ENCODE data around the gene SLC24A4. TPM values are rescaled to one million over a fixed set of nuclear protein-coding genes. Genes with fewer than 3 reads are reported as not detected.

The SLC24A4 gene
- total RNA-seq, 6 donors from 2014 or later = 0.49 to 5.7 (median 2.0) TPM

GRCh38 chr14:92383805-92384204, 60.8 kb downstream of the SLC24A4 start:
- DNase-seq (no peak), ATAC-seq (ENCODE audit: low FRiP score in 2 of 2) (no peak)
- no peaks in the 10 kb centered on the region for H3K4me1 ChIP-seq
- no peaks in the 10 kb centered on the region for H3K27me3 ChIP-seq
- TF ChIP-seq POLR2A (IDR thresholded peaks at IDR 0.05) = no peak
- TF ChIP-seq CTCF (IDR thresholded peaks at IDR 0.05) = no peak
- no peak for TF ChIP-seq POLR2AphosphoS5 (IDR thresholded peaks at IDR 0.05)
- TF ChIP-seq EP300 (IDR thresholded peaks at IDR 0.05) = no peak
- WGBS, 2 donors = 83 to 84% methylated on average over 12 of the region's 12 CpGs
- no peaks in the 10 kb centered on the region for H3K9me3 ChIP-seq
- H3K4me3 ChIP-seq = no peak overlapping the region
- no peaks in the 10 kb centered on the region for H3K36me3 ChIP-seq
- H3K27ac ChIP-seq = no peak overlapping the region

GRCh38 chr14:92384461-92385133, 61.6 kb downstream of the SLC24A4 start:
- Histone ChIP-seq H3K4me3 (no peak overlapping the region), H3K36me3 (no peaks in the 10 kb centered on the region), H3K9me3 (no peaks in the 10 kb centered on the region), H3K4me1 (peaks cover 0 to 4% (median 0%) of the 10 kb centered on the region in 4 donors), H3K27ac (no peak overlapping the region), H3K27me3 (no peaks in the 10 kb centered on the region)
- TF ChIP-seq CTCF (IDR thresholded peaks at IDR 0.05) (no peak), POLR2A (IDR thresholded peaks at IDR 0.05) (no peak), POLR2AphosphoS5 (IDR thresholded peaks at IDR 0.05) (no peak), EP300 (IDR thresholded peaks at IDR 0.05) (no peak)
- no peak for DNase-seq
- no peak for ATAC-seq (ENCODE audit: low FRiP score in 2 of 2)
- WGBS, 2 donors = 88 to 96% methylated on average over 5 of the region's 5 CpGs

GRCh38 chr14:92385561-92385960, 62.6 kb downstream of the SLC24A4 start:
- WGBS, 2 donors = 77 to 83% methylated on average over 7 to 11 of the region's 11 CpGs
- H3K36me3 ChIP-seq = no peaks in the 10 kb centered on the region
- peak overlapping the region in 2 of 4 donors; percentile 48 to 80 for H3K27ac ChIP-seq
- H3K27me3 ChIP-seq = no peaks in the 10 kb centered on the region
- H3K4me1 ChIP-seq = peaks cover 0 to 4% (median 0%) of the 10 kb centered on the region in 4 donors
- DNase-seq (no peak), ATAC-seq (ENCODE audit: low FRiP score in 2 of 2) (no peak)
- TF ChIP-seq POLR2A (IDR thresholded peaks at IDR 0.05) (no peak), POLR2AphosphoS5 (IDR thresholded peaks at IDR 0.05) (no peak), CTCF (IDR thresholded peaks at IDR 0.05) (no peak), EP300 (IDR thresholded peaks at IDR 0.05) (no peak)
- H3K4me3 ChIP-seq = no peak overlapping the region
- H3K9me3 ChIP-seq = no peaks in the 10 kb centered on the region

- H3K4me3 ChIP-seq = no peak overlapping the region
- 78 to 92% methylated on average over 5 of the region's 5 CpGs for WGBS, 2 donors
- H3K4me1 ChIP-seq = peaks cover 0 to 4% (median 0%) of the 10 kb centered on the region in 4 donors
- no peaks in the 10 kb centered on the region for H3K36me3 ChIP-seq
- no peak for DNase-seq
- ATAC-seq (ENCODE audit: low FRiP score in 2 of 2) = no peak
- no peaks in the 10 kb centered on the region for H3K9me3 ChIP-seq
- TF ChIP-seq CTCF (IDR thresholded peaks at IDR 0.05) (no peak), POLR2A (IDR thresholded peaks at IDR 0.05) (no peak), POLR2AphosphoS5 (IDR thresholded peaks at IDR 0.05) (no peak), EP300 (IDR thresholded peaks at IDR 0.05) (no peak)
- H3K27me3 ChIP-seq = no peaks in the 10 kb centered on the region
- H3K27ac ChIP-seq = peak overlapping the region; percentile 21 to 80 (median 48)
Measured at GRCh38 chr14:92386165-92386564, 63.2 kb downstream of the SLC24A4 start.

GRCh38 chr14:92386637-92387036, 63.7 kb downstream of the SLC24A4 start:
- Histone ChIP-seq H3K27me3 (no peaks in the 10 kb centered on the region), H3K9me3 (no peaks in the 10 kb centered on the region), H3K27ac (peak overlapping the region; percentile 27 to 80 (median 50)), H3K36me3 (no peaks in the 10 kb centered on the region), H3K4me3 (no peak overlapping the region), H3K4me1 (peaks cover 0 to 4% (median 0%) of the 10 kb centered on the region in 4 donors)
- TF ChIP-seq POLR2A (IDR thresholded peaks at IDR 0.05) = no peak
- peak in 1 of 2 donors; percentile 52 for TF ChIP-seq POLR2AphosphoS5 (IDR thresholded peaks at IDR 0.05)
- peak in 1 of 4 donors; percentile 40 for TF ChIP-seq EP300 (IDR thresholded peaks at IDR 0.05)
- TF ChIP-seq CTCF (IDR thresholded peaks at IDR 0.05) = no peak
- ATAC-seq (ENCODE audit: low FRiP score in 2 of 2) (peak; percentile 53 to 73), DNase-seq (peak in 1 of 2 donors; percentile 71)
- 49 to 70% methylated on average over 9 of the region's 9 CpGs for WGBS, 2 donors

Data from upper lobe of left lung (tissue), 6 donors.